ENCODE data around the gene PIK3CB.

- TF ChIP-seq CTCF (IDR thresholded peaks at IDR 0.05; ENCODE audit: insufficient read depth, low read length, poor library complexity, severe bottlenecking) = no peak
- TF ChIP-seq EZH2phosphoT487 (conservative IDR thresholded peaks at IDR 0.05; ENCODE audit: low read length) = no peak
Measured at GRCh38 chr3:138854940-138855339, 20.2 kb upstream of the PIK3CB start.
